ENCODE measurements around the gene ATXN7L1.
"Not testable (repeated sequence)": the region's sequence is repeated elsewhere in the genome, so short reads cannot be mapped to it uniquely, and the experiment has no call there.

ATXN7L1 gene

GRCh38 chr7:105728028-105728427 is 148.4 kb downstream of the ATXN7L1 start:
- no peak for DNase-seq

GRCh38 chr7:105724688-105725087 is 151.7 kb downstream of the ATXN7L1 start:
- DNase-seq, result no peak

GRCh38 chr7:105723572-105723971 is 152.8 kb downstream of the ATXN7L1 start:
- no peak for DNase-seq

- no peak for DNase-seq
Measured at GRCh38 chr7:105721571-105722104, 154.8 kb downstream of the ATXN7L1 start.

GRCh38 chr7:105719919-105720318 is 156.5 kb downstream of the ATXN7L1 start:
- no peak for DNase-seq

- no peak for DNase-seq
Measured at GRCh38 chr7:105719395-105719794, 157.0 kb downstream of the ATXN7L1 start.

GRCh38 chr7:105718511-105718925 is 157.9 kb downstream of the ATXN7L1 start:
- peak; percentile 25 for DNase-seq

- DNase-seq, result no peak
Measured at GRCh38 chr7:105715528-105715927, 160.9 kb downstream of the ATXN7L1 start.

GRCh38 chr7:105713488-105714465 is 162.6 kb downstream of the ATXN7L1 start:
- DNase-seq, result no peak

GRCh38 chr7:105712877-105713276 is 163.5 kb downstream of the ATXN7L1 start:
- DNase-seq, result no peak

- DNase-seq, result no peak
Measured at GRCh38 chr7:105711726-105712402, 164.5 kb downstream of the ATXN7L1 start.

GRCh38 chr7:105710720-105711119 is 165.7 kb downstream of the ATXN7L1 start:
- not testable (repeated sequence) for DNase-seq

GRCh38 chr7:105708763-105709080 is 167.7 kb downstream of the ATXN7L1 start:
- no peak for DNase-seq

- peak; percentile 50 for DNase-seq
Measured at GRCh38 chr7:105707967-105708762, 168.2 kb downstream of the ATXN7L1 start.

GRCh38 chr7:105707381-105707780 is 169.0 kb downstream of the ATXN7L1 start:
- no peak for DNase-seq

GRCh38 chr7:105705427-105705826 is 171.0 kb downstream of the ATXN7L1 start:
- DNase-seq, result no peak

GRCh38 chr7:105703207-105703930 is 173.0 kb downstream of the ATXN7L1 start:
- DNase-seq, result no peak

- no peak for DNase-seq
Measured at GRCh38 chr7:105699568-105700236, 176.7 kb downstream of the ATXN7L1 start.

- no peak for DNase-seq
Measured at GRCh38 chr7:105698531-105698930, 177.9 kb downstream of the ATXN7L1 start.

- DNase-seq, result no peak
Measured at GRCh38 chr7:105697753-105698152, 178.6 kb downstream of the ATXN7L1 start.

- DNase-seq, result not testable (repeated sequence)
Measured at GRCh38 chr7:105697169-105697568, 179.2 kb downstream of the ATXN7L1 start.

GRCh38 chr7:105693576-105693975 is 182.8 kb downstream of the ATXN7L1 start:
- no peak for DNase-seq
